ENCODE results near the gene KLHL29.

DNA sequence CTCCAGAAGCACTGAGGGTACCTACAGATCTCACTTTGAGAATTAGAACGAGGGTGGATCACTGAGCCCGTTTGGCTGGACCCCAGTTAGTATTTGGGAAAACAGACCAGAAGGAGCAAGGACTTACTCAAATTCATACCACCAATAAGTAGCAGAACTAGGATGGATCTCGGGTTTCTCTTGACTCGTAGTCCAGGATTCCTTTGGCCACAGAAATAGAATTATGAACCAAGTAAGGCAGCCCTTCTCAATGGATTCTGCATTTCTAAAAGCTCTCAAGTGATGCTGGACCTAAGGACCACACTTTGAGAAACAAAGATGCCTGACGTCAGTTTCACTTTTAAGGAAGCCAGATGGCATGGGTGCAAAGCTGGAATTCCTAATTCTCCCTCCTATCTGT, 153.0 kb downstream of the KLHL29 start:
- TF ChIP-seq, protein P1, sequence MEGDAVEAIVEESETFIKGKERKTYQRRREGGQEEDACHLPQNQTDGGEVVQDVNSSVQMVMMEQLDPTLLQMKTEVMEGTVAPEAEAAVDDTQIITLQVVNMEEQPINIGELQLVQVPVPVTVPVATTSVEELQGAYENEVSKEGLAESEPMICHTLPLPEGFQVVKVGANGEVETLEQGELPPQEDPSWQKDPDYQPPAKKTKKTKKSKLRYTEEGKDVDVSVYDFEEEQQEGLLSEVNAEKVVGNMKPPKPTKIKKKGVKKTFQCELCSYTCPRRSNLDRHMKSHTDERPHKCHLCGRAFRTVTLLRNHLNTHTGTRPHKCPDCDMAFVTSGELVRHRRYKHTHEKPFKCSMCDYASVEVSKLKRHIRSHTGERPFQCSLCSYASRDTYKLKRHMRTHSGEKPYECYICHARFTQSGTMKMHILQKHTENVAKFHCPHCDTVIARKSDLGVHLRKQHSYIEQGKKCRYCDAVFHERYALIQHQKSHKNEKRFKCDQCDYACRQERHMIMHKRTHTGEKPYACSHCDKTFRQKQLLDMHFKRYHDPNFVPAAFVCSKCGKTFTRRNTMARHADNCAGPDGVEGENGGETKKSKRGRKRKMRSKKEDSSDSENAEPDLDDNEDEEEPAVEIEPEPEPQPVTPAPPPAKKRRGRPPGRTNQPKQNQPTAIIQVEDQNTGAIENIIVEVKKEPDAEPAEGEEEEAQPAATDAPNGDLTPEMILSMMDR (IDR thresholded peaks at IDR 0.05 in 2 of 3, conservative IDR thresholded peaks at IDR 0.05 in 1 of 3; ENCODE audit: borderline replicate concordance in 1 of 3, insufficient read depth in 1 of 3, low read depth in 2 of 3, low read length in 2 of 3) = no peak
- no peak for TF ChIP-seq TCF7L2 (IDR thresholded peaks at IDR 0.05; ENCODE audit: borderline replicate concordance, extremely low read depth, insufficient read depth, insufficient read length)
- no peak for TF ChIP-seq EZH2 (IDR thresholded peaks at IDR 0.05)
- TF ChIP-seq, protein P2, sequence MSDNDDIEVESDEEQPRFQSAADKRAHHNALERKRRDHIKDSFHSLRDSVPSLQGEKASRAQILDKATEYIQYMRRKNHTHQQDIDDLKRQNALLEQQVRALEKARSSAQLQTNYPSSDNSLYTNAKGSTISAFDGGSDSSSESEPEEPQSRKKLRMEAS (IDR thresholded peaks at IDR 0.05) = no peak
